Uterus (tissue), 2 donors: ENCODE measurements around the gene TMPRSS6.

Experiments
- CTCF ChIP-seq, 4 experiments: fragments of 200-600 bp in 2 of 4; fragments of 450-650 bp in 2 of 4; sonication (generic) in 2 of 4; IDR thresholded peaks; one replicate each; pipeline ENCODE4 v1.5.1; 2016 to 2019; ENCODE audit warnings: antibody characterized with exemption in 4 of 4, mild to moderate bottlenecking in 2 of 4, moderate library complexity in 1 of 4
- POLR2A ChIP-seq, 2 donors: fragments of 450-650 bp; IDR thresholded peaks; one replicate each; pipeline ENCODE4 v1.6.1; 2016; ENCODE audit warnings: antibody characterized with exemption in 2 of 2, mild to moderate bottlenecking in 1 of 2, moderate library complexity in 1 of 2

- no peak for TF ChIP-seq POLR2A (IDR thresholded peaks at IDR 0.05)
- TF ChIP-seq CTCF (IDR thresholded peaks at IDR 0.05): no peak
Measured at GRCh38 chr22:37025500-37026070, 83.9 kb downstream of the TMPRSS6 start.
